K562 (cell line): Measurements from ENCODE around the gene CDC42EP3. TPM values are rescaled to one million over a fixed set of nuclear protein-coding genes. Genes with fewer than 3 reads are reported as not detected.

ENCODE experiments used
- ATAC-seq: fragments of 200-7000 bp; cut with Tn5 transposase; 3 replicates; pipeline ENCODE4 v1.9.1; 2020; ENCODE audit warnings: moderate library complexity
- BruUV-seq: library from RNA; stranded (reverse); fragments of 400-500 nt; replicated peaks from 2 replicates; lab custom pipeline; 2021; lab: Mats Ljungman, UMichigan
- CTCF ChIA-PET: fragments of 300-600 bp; formaldehyde crosslinking; extraction: SDS; loops from one replicate; lab custom pipeline; 2021; ENCODE audit warnings: low intra/inter-chr PET ratio; lab: Yijun Ruan, JAX
- POLR2A ChIA-PET: fragments of 300-600, 350-650 bp; sonication (Branson Sonifier 250); formaldehyde crosslinking; extraction: SDS; loops from one replicate; lab custom pipeline; 2021; ENCODE audit warnings: antibody characterized with exemption, inconsistent platforms; lab: Yijun Ruan, JAX
- DNase-seq, 4 experiments: peaks; one replicate each; pipeline versions ENCODE4 v3.0.0 to v3.0.0-alpha.2; 2011 to 2018; ENCODE audit warnings: low spot score in 3 of 4, mixed read lengths in 3 of 4; ENCODE audit errors: extremely low read depth in 1 of 4
- FAIRE-seq: peaks from 2 replicates; lab custom pipeline; 2011; peaks lifted over from hg19 to GRCh38; lab: Jason Lieb, UNC
- H2AFZ ChIP-seq: 2 replicates; pipeline ENCODE4 v1.6.0; 2011; ENCODE audit warnings: low read depth, low read length, control low read depth, inconsistent platforms
- H3K27ac ChIP-seq: fragments of 200-600 bp; 3 replicates; pipeline ENCODE4 v1.8.0; 2011; ENCODE audit warnings: low read depth, mild to moderate bottlenecking, control low read depth, inconsistent platforms, low read length, moderate library complexity, mixed read lengths; ENCODE audit errors: extremely low read depth
- H3K27me3 ChIP-seq, 2 experiments: fragments of 300-600 bp in 1 of 2; 2 replicates in 1 of 2; 3 replicates in 1 of 2; pipeline versions ENCODE4 v1.6.0 to v1.8.0; 2011; ENCODE audit warnings: inconsistent platforms in 2 of 2, low read length in 2 of 2, mild to moderate bottlenecking in 1 of 2, mixed read lengths in 1 of 2, moderate library complexity in 1 of 2; ENCODE audit not compliant: control insufficient read depth in 2 of 2, insufficient read depth in 2 of 2
- H3K36me3 ChIP-seq: fragments of 300-600 bp; 3 replicates; pipeline ENCODE4 v1.8.0; 2011; ENCODE audit warnings: mild to moderate bottlenecking, low read length, inconsistent platforms; ENCODE audit not compliant: control insufficient read depth, insufficient read depth
- H3K4me1 ChIP-seq, 2 experiments: fragments of 200-600 bp in 1 of 2; replicated peaks in 1 of 2; 2 replicates in 1 of 2; 3 replicates in 1 of 2; pipeline versions ENCODE4 v1.5.1 to v1.8.0; 2011; ENCODE audit warnings: inconsistent platforms in 2 of 2, low read length in 2 of 2, mild to moderate bottlenecking in 1 of 2, mixed read lengths in 1 of 2, moderate library complexity in 1 of 2; ENCODE audit not compliant: control insufficient read depth in 2 of 2, insufficient read depth in 2 of 2
- H3K4me2 ChIP-seq: 2 replicates; pipeline ENCODE4 v1.6.1; 2011; ENCODE audit warnings: low read length, control low read depth, inconsistent platforms, mixed read lengths; ENCODE audit not compliant: insufficient read depth
- H3K4me3 ChIP-seq: fragments of 200-600 bp; sonication (generic), shearing (Covaris generic); 2 replicates; pipeline ENCODE4 v1.5.1; 2016; ENCODE audit warnings: control low read depth, inconsistent platforms
- H3K79me2 ChIP-seq: fragments of 200-600 bp; 3 replicates; pipeline ENCODE4 v1.8.0; 2011; ENCODE audit warnings: low read length, inconsistent platforms; ENCODE audit not compliant: control insufficient read depth, insufficient read depth
- H3K9ac ChIP-seq, 2 experiments: 2 replicates each; pipeline versions ENCODE4 v1.6.0 to v1.6.1; 2011; ENCODE audit warnings: low read depth in 2 of 2, low read length in 2 of 2, control low read depth in 1 of 2, inconsistent platforms in 1 of 2, mild to moderate bottlenecking in 1 of 2, mixed read lengths in 1 of 2; ENCODE audit not compliant: insufficient read depth in 1 of 2
- H3K9me1 ChIP-seq: one replicate; pipeline ENCODE4 v1.6.0; 2011; ENCODE audit warnings: inconsistent platforms, mild to moderate bottlenecking, low read length, moderate library complexity; ENCODE audit not compliant: control insufficient read depth, insufficient read depth
- H3K9me3 ChIP-seq: replicated peaks from 2 replicates; pipeline ENCODE4 v1.5.1; 2011; ENCODE audit warnings: low read depth, low read length, inconsistent platforms; ENCODE audit not compliant: control insufficient read depth, insufficient read depth
- H4K20me1 ChIP-seq: replicated peaks from 2 replicates; pipeline ENCODE4 v1.6.1; 2011; ENCODE audit warnings: low read length, inconsistent platforms, mixed read lengths; ENCODE audit not compliant: control insufficient read depth, insufficient read depth
- FOXK1 ChIP-seq: sonication (generic); formaldehyde crosslinking; IDR thresholded peaks from 2 replicates; pipeline ENCODE4 v1.8.0; 2022; ENCODE audit warnings: missing genetic modification reagents, mild to moderate bottlenecking, borderline replicate concordance
- HNRNPH1 ChIP-seq: fragments of 200-400 bp; formaldehyde crosslinking; optimal IDR thresholded peaks from 2 replicates; pipeline ENCODE3; 2017; ENCODE audit warnings: low read depth, mild to moderate bottlenecking, low read length, moderate library complexity
- MBD2 ChIP-seq: sonication (generic); IDR thresholded peaks from 2 replicates; pipeline ENCODE4 v1.6.1; 2016; ENCODE audit warnings: low read depth, borderline replicate concordance
- MTA1 ChIP-seq: fragments of 450-650 bp; IDR thresholded peaks from 2 replicates; pipeline ENCODE4 v1.6.1; 2017; ENCODE audit warnings: borderline replicate concordance
- POU5F1 ChIP-seq: fragments of 150-350 bp; IDR thresholded peaks from 2 replicates; pipeline ENCODE4 v1.6.1; 2014; ENCODE audit warnings: borderline replicate concordance, low read length, low read depth, mild to moderate bottlenecking; ENCODE audit not compliant: partially characterized antibody
- PRPF4 ChIP-seq: fragments of 200-400 bp; formaldehyde crosslinking; IDR thresholded peaks from one replicate; pipeline ENCODE4 v1.6.1; 2017; ENCODE audit warnings: low read length, low read depth, mild to moderate bottlenecking; ENCODE audit not compliant: insufficient read depth, poor library complexity, severe bottlenecking
- RBM17 ChIP-seq: fragments of 200-400 bp; formaldehyde crosslinking; IDR thresholded peaks from 2 replicates; pipeline ENCODE4 v1.6.1; 2017; ENCODE audit warnings: low read depth, mild to moderate bottlenecking, low read length, borderline replicate concordance
- SREBF2 ChIP-seq: sonication (generic); formaldehyde crosslinking; IDR thresholded peaks from 2 replicates; pipeline ENCODE4 v1.4.0; 2020; ENCODE audit warnings: mild to moderate bottlenecking, missing genetic modification reagents
- SRSF3 ChIP-seq: fragments of 200-400 bp; formaldehyde crosslinking; IDR thresholded peaks from 2 replicates; pipeline ENCODE4 v1.6.1; 2016; ENCODE audit warnings: mild to moderate bottlenecking, low read length, moderate library complexity; ENCODE audit not compliant: insufficient read depth
- ZNF175 ChIP-seq: fragments of 200-800 bp; sonication (Bioruptor generic); IDR thresholded peaks from 2 replicates; pipeline ENCODE4 v1.6.1; 2016; ENCODE audit warnings: low read depth, mild to moderate bottlenecking, missing genetic modification characterization, missing compliant biosample characterization
- ZNF766 ChIP-seq: fragments of 200-800 bp; sonication (Bioruptor generic); conservative IDR thresholded peaks from 2 replicates; pipeline ENCODE4 v1.6.1; 2016; ENCODE audit warnings: missing genetic modification characterization, missing compliant biosample characterization
- WGBS: fragments of 100-300 bp; shearing (Covaris generic); methylation state at CpG from one replicate; pipeline ENCODE4 v1.1.6; 2016; ENCODE audit warnings: low coverage, mixed read lengths; ENCODE audit not compliant: insufficient coverage; ENCODE audit errors: missing lambda C conversion rate; 5-methylcytosine and 5-hydroxymethylcytosine counted together
- in situ Hi-C: fragments of 300-500 bp; cut with MboI; formaldehyde crosslinking; loops from 4 replicates; pipeline ENCODE4 v1.15.0; 2018; ENCODE audit warnings: inconsistent platforms, mixed read lengths
- intact Hi-C: fragments of 100-400 bp; cut with micrococcal nuclease; formaldehyde crosslinking; loops from 2 replicates; pipeline ENCODE4 v1.14.2; 2022
- polyA plus RNA-seq, 8 experiments: library from polyadenylated mRNA; depleted of rRNA in 4 of 8; stranded (reverse) in 5 of 8; unstranded in 3 of 8; fragments of >200 nt; fragmentation: Nextera tagmentation in 2 of 8; fragmentation: Illumina TruSeq in 1 of 8; extraction: Ambion mirVana in 2 of 8; extraction: Trizol in 1 of 8; gene quantifications; 2 replicates each; pipeline versions ENCODE4 v1.2.1 to v1.2.3, GENCODE V29; 2011 to 2014; ENCODE audit warnings: inconsistent platforms in 1 of 8, missing spikeins in 1 of 8
- total RNA-seq, 7 experiments: library from RNA; depleted of rRNA in 6 of 7; stranded (reverse); fragments of >200 nt in 6 of 7; fragmentation: Illumina TruSeq in 2 of 7; extraction: Trizol in 2 of 7; gene quantifications; 2 replicates each; pipeline versions ENCODE4 v1.2.1 to v1.2.3, GENCODE V29; 2011 to 2021; ENCODE audit warnings: low replicate concordance in 1 of 7
- TF ChIP-seq, protein P1 (sequence below): fragments of 450-650 bp; formaldehyde crosslinking; IDR thresholded peaks from 2 replicates; pipeline ENCODE4 v1.4.0; 2020; ENCODE audit warnings: mild to moderate bottlenecking, moderate library complexity
- TF ChIP-seq, protein P2 (sequence below): fragments of 250-450 bp; sonication (Bioruptor Pico); IDR thresholded peaks from 2 replicates; pipeline ENCODE4 v1.8.0; 2022; ENCODE audit warnings: moderate library complexity, mild to moderate bottlenecking, inconsistent platforms

CDC42EP3 gene
- total and polyA plus RNA-seq, 9 of the 15 experiments (the other 6 are each of a cell fraction or from before 2014, with no cell fraction given): 0.72 to 6.4 (median 2.0) TPM

DNA sequence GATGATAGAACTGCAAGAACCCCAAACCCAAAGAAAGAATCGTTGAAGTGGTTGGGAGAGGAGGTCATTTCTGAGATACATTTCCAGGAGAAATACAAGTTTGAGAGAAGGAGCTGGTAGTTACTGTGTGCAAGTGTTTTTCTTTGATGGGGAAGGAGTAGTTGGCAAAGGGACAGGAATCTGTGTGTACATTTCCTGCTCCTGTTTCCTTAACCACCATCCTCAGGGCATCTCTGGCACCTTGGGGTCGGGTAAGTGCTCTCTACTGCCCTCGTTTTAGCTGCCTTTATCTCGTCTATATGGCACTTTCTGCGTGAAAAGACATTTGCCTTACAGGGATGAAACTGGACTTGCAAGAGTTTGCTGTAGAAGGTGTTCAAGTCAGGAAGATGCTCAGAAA is 27.3 kb downstream of the CDC42EP3 start:
- TF ChIP-seq MBD2 (no peak), POU5F1 (no peak), FOXK1 (CRISPR knock-in tag) (no peak), HNRNPH1 (no peak), ZNF175 (CRISPR knock-in tag) (no peak)
- FAIRE-seq (no peak), ATAC-seq (no peak), DNase-seq (no peak)
- Histone ChIP-seq H3K36me3 (no peaks in the 10 kb centered on the region), H3K9me1 (no peaks in the 10 kb centered on the region), H3K4me3 (no peak overlapping the region), H4K20me1 (no peaks in the 10 kb centered on the region), H3K27me3 (no peaks in the 10 kb centered on the region), H3K79me2 (no peaks in the 10 kb centered on the region), H3K4me1 (no peaks in the 10 kb centered on the region), H3K9me3 (no peaks in the 10 kb centered on the region), H2AFZ (no peak overlapping the region), H3K27ac (no peak overlapping the region), H3K4me2 (no peak overlapping the region), H3K9ac (no peak overlapping the region)
- ChIA-PET POLR2A (no interaction called here), CTCF (no interaction called here)
- WGBS: 22% methylated on average over 5 of the region's 5 CpGs
- intact Hi-C loops (no loop called here), in situ Hi-C loops (no loop called here)
- BruUV-seq: no TSS peak

DNA sequence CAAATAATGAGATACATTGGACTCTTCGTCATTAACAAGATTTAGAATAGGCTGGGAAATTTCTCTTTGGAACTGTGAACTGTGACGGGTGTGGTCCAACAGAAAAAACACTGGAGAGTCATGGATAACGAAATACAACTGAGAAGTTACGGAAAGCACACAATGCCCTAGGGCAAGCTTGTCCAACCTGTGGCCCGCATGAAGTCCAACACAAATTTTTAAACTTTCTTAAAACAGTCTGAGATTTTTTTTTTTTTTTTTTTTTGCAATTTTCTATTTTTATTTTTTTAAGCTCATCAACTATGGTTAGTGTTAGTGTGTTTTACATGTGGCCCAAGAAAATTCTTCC is 27.7 kb downstream of the CDC42EP3 start:
- no peaks in the 10 kb centered on the region for H3K4me1 ChIP-seq
- H3K79me2 ChIP-seq: no peaks in the 10 kb centered on the region
- FAIRE-seq (no peak), ATAC-seq (no peak), DNase-seq (no peak)
- no peak overlapping the region for H3K27ac ChIP-seq
- CTCF ChIA-PET: no interaction called here
- POLR2A ChIA-PET: interaction anchor here (0.7 kb wide), 1 partner anchor 38 kb away, joined by 3 read pairs; no protein-coding TSS in a partner anchor
- intact Hi-C loops: no loop called here
- H3K9me3 ChIP-seq: no peaks in the 10 kb centered on the region
- in situ Hi-C loops: no loop called here
- no peaks in the 10 kb centered on the region for H3K27me3 ChIP-seq
- no peaks in the 10 kb centered on the region for H3K36me3 ChIP-seq
- no peak overlapping the region for H3K4me3 ChIP-seq
- H3K9ac ChIP-seq: no peak overlapping the region
- H4K20me1 ChIP-seq: no peaks in the 10 kb centered on the region
- no peaks in the 10 kb centered on the region for H3K9me1 ChIP-seq
- no TSS peak for BruUV-seq
- 67% methylated on average over 5 of the region's 5 CpGs for WGBS
- H3K4me2 ChIP-seq: no peak overlapping the region
- H2AFZ ChIP-seq: no peak overlapping the region
- no peak for TF ChIP-seq MTA1
- no peak for TF ChIP-seq ZNF766
- TF ChIP-seq, protein P1, sequence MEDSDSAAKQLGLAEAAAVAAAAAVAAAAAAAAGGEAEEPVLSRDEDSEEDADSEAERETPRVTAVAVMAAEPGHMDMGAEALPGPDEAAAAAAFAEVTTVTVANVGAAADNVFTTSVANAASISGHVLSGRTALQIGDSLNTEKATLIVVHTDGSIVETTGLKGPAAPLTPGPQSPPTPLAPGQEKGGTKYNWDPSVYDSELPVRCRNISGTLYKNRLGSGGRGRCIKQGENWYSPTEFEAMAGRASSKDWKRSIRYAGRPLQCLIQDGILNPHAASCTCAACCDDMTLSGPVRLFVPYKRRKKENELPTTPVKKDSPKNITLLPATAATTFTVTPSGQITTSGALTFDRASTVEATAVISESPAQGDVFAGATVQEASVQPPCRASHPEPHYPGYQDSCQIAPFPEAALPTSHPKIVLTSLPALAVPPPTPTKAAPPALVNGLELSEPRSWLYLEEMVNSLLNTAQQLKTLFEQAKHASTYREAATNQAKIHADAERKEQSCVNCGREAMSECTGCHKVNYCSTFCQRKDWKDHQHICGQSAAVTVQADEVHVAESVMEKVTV: no peak
- no peak for TF ChIP-seq SREBF2 (CRISPR knock-in tag)
- TF ChIP-seq, protein P2, sequence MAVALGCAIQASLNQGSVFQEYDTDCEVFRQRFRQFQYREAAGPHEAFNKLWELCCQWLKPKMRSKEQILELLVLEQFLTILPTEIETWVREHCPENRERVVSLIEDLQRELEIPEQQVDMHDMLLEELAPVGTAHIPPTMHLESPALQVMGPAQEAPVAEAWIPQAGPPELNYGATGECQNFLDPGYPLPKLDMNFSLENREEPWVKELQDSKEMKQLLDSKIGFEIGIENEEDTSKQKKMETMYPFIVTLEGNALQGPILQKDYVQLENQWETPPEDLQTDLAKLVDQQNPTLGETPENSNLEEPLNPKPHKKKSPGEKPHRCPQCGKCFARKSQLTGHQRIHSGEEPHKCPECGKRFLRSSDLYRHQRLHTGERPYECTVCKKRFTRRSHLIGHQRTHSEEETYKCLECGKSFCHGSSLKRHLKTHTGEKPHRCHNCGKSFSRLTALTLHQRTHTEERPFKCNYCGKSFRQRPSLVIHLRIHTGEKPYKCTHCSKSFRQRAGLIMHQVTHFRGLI (CRISPR knock-in tag): no peak
- no peak for TF ChIP-seq PRPF4
- TF ChIP-seq SRSF3: no peak
- TF ChIP-seq RBM17: no peak
